ENCODE data around the gene DCX. TPM values are rescaled to one million over a fixed set of nuclear protein-coding genes. Genes with fewer than 3 reads are reported as not detected.

Gene DCX
- polyA plus RNA-seq, 3 donors: not detected

DNA sequence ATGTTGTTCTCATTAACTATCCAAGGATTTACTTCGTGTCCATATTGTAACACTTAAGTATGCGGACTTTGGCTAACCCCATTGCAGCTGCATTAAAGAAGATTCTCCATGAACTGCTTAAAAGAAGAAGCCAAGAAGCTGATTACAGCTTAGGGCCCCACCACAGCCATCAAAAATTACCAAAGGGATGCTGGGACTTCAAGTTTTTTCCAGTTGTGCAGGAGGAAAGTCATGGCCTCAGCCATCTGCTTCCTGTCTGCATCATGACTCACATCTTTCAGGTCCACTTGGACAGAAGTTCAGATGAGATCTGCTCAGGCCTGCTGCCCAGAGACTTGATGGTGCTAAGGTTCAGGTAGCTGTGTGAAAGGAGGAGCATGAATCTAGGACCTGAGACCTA, 102.9 kb downstream of the DCX start:
- Histone ChIP-seq H4K20me1 (ENCODE audit: insufficient read depth, low read length) (no peaks in the 10 kb centered on the region), H3K9ac (ENCODE audit: insufficient read depth, low read length, poor library complexity, severe bottlenecking) (no peak overlapping the region), H3K4me1 (ENCODE audit: control insufficient read depth in 1 of 2, insufficient read depth in 2 of 2, low read length in 2 of 2) (no peaks in the 10 kb centered on the region), H3K4me2 (replicated peaks; ENCODE audit: extremely low read depth, low read length, poor library complexity, severe bottlenecking) (no peak overlapping the region), H3K27ac (ENCODE audit: low read depth in 1 of 2, low read length in 2 of 2) (no peak overlapping the region), H3K36me3 (replicated peaks in 1 of 2; ENCODE audit: control insufficient read depth in 1 of 2, insufficient read depth in 2 of 2, low read length in 2 of 2) (no peaks in the 10 kb centered on the region), H3K9me3 (replicated peaks in 1 of 2; ENCODE audit: control insufficient read depth in 1 of 2, insufficient read depth in 1 of 2, low read length in 2 of 2) (no peaks in the 10 kb centered on the region), H3K27me3 (ENCODE audit: control insufficient read depth in 2 of 2, insufficient read depth in 2 of 2, low read length in 2 of 2) (no peaks in the 10 kb centered on the region), H2AFZ (ENCODE audit: insufficient read depth, low read depth, low read length, poor library complexity, severe bottlenecking) (no peak overlapping the region), H3K79me2 (ENCODE audit: insufficient read depth, low read length) (no peaks in the 10 kb centered on the region), H3K4me3 (replicated peaks in 1 of 3; ENCODE audit: low read depth in 2 of 3, low read length in 3 of 3) (no peak overlapping the region)
- peaks cover 0 to 2% (median 1%) of the 10 kb centered on the region in 3 donors for H3K27me3 Mint-ChIP-seq (ENCODE audit: low read depth in 3 of 3)
- no peak for TF ChIP-seq CTCF (IDR thresholded peaks at IDR 0.05)
- H3K4me3 Mint-ChIP-seq: no peak overlapping the region
- DNase-seq: no peak
- H3K4me1 Mint-ChIP-seq: no peaks in the 10 kb centered on the region
- intact Hi-C loops (cut with micrococcal nuclease): no loop called here
- WGBS (ENCODE audit: insufficient coverage): 100% methylated on average over 1 of the region's 2 CpGs
- H3K36me3 Mint-ChIP-seq: no peaks in the 10 kb centered on the region
- no peak overlapping the region for H3K27ac Mint-ChIP-seq
- H3K9me3 Mint-ChIP-seq: peaks cover 2 to 5% (median 3%) of the 10 kb centered on the region in 7 donors

- Mint-ChIP-seq H3K9me3 (peaks cover 0 to 4% (median under 1%) of the 10 kb centered on the region in 7 donors), H3K4me1 (no peaks in the 10 kb centered on the region), H3K36me3 (no peaks in the 10 kb centered on the region), H3K27ac (no peak overlapping the region), H3K4me3 (no peak overlapping the region), H3K27me3 (ENCODE audit: low read depth in 3 of 3) (no peaks in the 10 kb centered on the region)
- Histone ChIP-seq H3K36me3 (replicated peaks in 1 of 2; ENCODE audit: control insufficient read depth in 1 of 2, insufficient read depth in 2 of 2, low read length in 2 of 2) (no peaks in the 10 kb centered on the region), H3K27ac (ENCODE audit: low read depth in 1 of 2, low read length in 2 of 2) (no peak overlapping the region), H4K20me1 (ENCODE audit: insufficient read depth, low read length) (no peaks in the 10 kb centered on the region), H3K4me3 (replicated peaks in 1 of 3; ENCODE audit: low read depth in 2 of 3, low read length in 3 of 3) (no peak overlapping the region), H3K9ac (ENCODE audit: insufficient read depth, low read length, poor library complexity, severe bottlenecking) (no peak overlapping the region), H3K4me2 (replicated peaks; ENCODE audit: extremely low read depth, low read length, poor library complexity, severe bottlenecking) (no peak overlapping the region), H3K9me3 (replicated peaks in 1 of 2; ENCODE audit: control insufficient read depth in 1 of 2, insufficient read depth in 1 of 2, low read length in 2 of 2) (no peaks in the 10 kb centered on the region), H3K79me2 (ENCODE audit: insufficient read depth, low read length) (no peaks in the 10 kb centered on the region), H3K27me3 (ENCODE audit: control insufficient read depth in 2 of 2, insufficient read depth in 2 of 2, low read length in 2 of 2) (no peaks in the 10 kb centered on the region), H2AFZ (ENCODE audit: insufficient read depth, low read depth, low read length, poor library complexity, severe bottlenecking) (no peak overlapping the region), H3K4me1 (ENCODE audit: control insufficient read depth in 1 of 2, insufficient read depth in 2 of 2, low read length in 2 of 2) (no peaks in the 10 kb centered on the region)
- DNase-seq: no peak
- TF ChIP-seq CTCF (IDR thresholded peaks at IDR 0.05): no peak
- intact Hi-C loops (cut with micrococcal nuclease): no loop called here
- no CpG with 5 or more reads among the region's 3 CpGs for WGBS (ENCODE audit: insufficient coverage)
These were observed 104.0 kb downstream of the DCX start for GRCh38 chrX:111308039-111308438.
